Neural progenitor cell (in vitro differentiated cells): Measurements from ENCODE around the gene CHMP5. TPM values are rescaled to one million over a fixed set of nuclear protein-coding genes. Genes with fewer than 3 reads are reported as not detected.

Experiments
- DNase-seq: peaks from one replicate; pipeline ENCODE4 v3.0.0-alpha.2; 2016; ENCODE audit warnings: low spot score
- H2AFZ ChIP-seq: fragments of 200-600 bp; sonication (generic); replicated peaks from 2 replicates; pipeline ENCODE4 v1.6.1; 2016; ENCODE audit warnings: antibody characterized with exemption
- H3F3A ChIP-seq: fragments of 200-600 bp; sonication (generic); 2 replicates; pipeline ENCODE4 v1.6.1; 2016; ENCODE audit warnings: antibody characterized with exemption, low read depth
- H3K27ac ChIP-seq: fragments of 200-600 bp; sonication (generic); 2 replicates; pipeline ENCODE4 v1.5.1; 2016; ENCODE audit warnings: mild to moderate bottlenecking
- H3K27me3 ChIP-seq: fragments of 200-600 bp; sonication (generic); 2 replicates; pipeline ENCODE4 v1.6.1; 2016; ENCODE audit warnings: mild to moderate bottlenecking, moderate library complexity
- H3K36me3 ChIP-seq: fragments of 200-600 bp; sonication (generic); 2 replicates; pipeline ENCODE4 v1.5.1; 2016
- H3K4me1 ChIP-seq: fragments of 200-600 bp; sonication (generic); 2 replicates; pipeline ENCODE4 v1.6.1; 2016; ENCODE audit warnings: mixed run types
- H3K4me2 ChIP-seq: fragments of 200-600 bp; sonication (generic); 2 replicates; pipeline ENCODE4 v1.6.1; 2016
- H3K4me3 ChIP-seq: fragments of 200-600 bp; sonication (generic); 2 replicates; pipeline ENCODE4 v1.5.1; 2016
- H3K79me2 ChIP-seq: fragments of 200-600 bp; sonication (generic); 2 replicates; pipeline ENCODE4 v1.6.1; 2016; ENCODE audit warnings: low read depth
- H3K9ac ChIP-seq: fragments of 200-600 bp; sonication (generic); 2 replicates; pipeline ENCODE4 v1.6.1; 2016
- H3K9me3 ChIP-seq: fragments of 200-600 bp; sonication (generic); 2 replicates; pipeline ENCODE4 v1.5.1; 2016; ENCODE audit warnings: low read depth
- H4K20me1 ChIP-seq: fragments of 200-600 bp; sonication (generic); 2 replicates; pipeline ENCODE4 v1.6.1; 2016; ENCODE audit warnings: low read depth
- H3K27ac Mint-ChIP-seq: 3 replicates; pipeline ENCODE4 v1.8.0; 2021; ENCODE audit warnings: mixed read lengths
- H3K27me3 Mint-ChIP-seq: 2 replicates; pipeline ENCODE4 v1.8.0; 2022; ENCODE audit warnings: low read depth, mild to moderate bottlenecking, inconsistent platforms, moderate library complexity, mixed read lengths; ENCODE audit not compliant: insufficient read depth
- H3K36me3 Mint-ChIP-seq: 3 replicates; pipeline ENCODE4 v1.8.0; 2021; ENCODE audit warnings: mixed read lengths
- H3K4me1 Mint-ChIP-seq: 3 replicates; pipeline ENCODE4 v1.8.0; 2021; ENCODE audit warnings: mixed read lengths
- H3K4me3 Mint-ChIP-seq: 3 replicates; pipeline ENCODE4 v1.8.0; 2021; ENCODE audit warnings: mild to moderate bottlenecking, moderate library complexity, mixed read lengths
- H3K9me3 Mint-ChIP-seq: 3 replicates; pipeline ENCODE4 v1.8.0; 2020; ENCODE audit warnings: mixed read lengths
- EZH2 ChIP-seq: fragments of 200-600 bp; sonication (generic); IDR thresholded peaks from 2 replicates; pipeline ENCODE4 v1.6.1; 2017; ENCODE audit warnings: antibody characterized with exemption, mild to moderate bottlenecking, moderate library complexity
- EZH2phosphoT487 ChIP-seq: fragments of 200-600 bp; sonication (generic); IDR thresholded peaks from 2 replicates; pipeline ENCODE4 v1.6.1; 2017; ENCODE audit warnings: antibody characterized with exemption
- total RNA-seq: library from RNA; depleted of rRNA; stranded (reverse); fragments of >200 nt; gene quantifications from 2 replicates; pipeline ENCODE4 v1.2.3, GENCODE V29; 2015; ENCODE audit warnings: low replicate concordance
- TF ChIP-seq, protein P1 (sequence below): fragments of 200-600 bp; sonication (generic); IDR thresholded peaks from 2 replicates; pipeline ENCODE4 v1.5.1; 2017; ENCODE audit warnings: antibody characterized with exemption, mild to moderate bottlenecking

The CHMP5 gene
- total RNA-seq, 1 donor from 2014 or later: 135 TPM

DNA sequence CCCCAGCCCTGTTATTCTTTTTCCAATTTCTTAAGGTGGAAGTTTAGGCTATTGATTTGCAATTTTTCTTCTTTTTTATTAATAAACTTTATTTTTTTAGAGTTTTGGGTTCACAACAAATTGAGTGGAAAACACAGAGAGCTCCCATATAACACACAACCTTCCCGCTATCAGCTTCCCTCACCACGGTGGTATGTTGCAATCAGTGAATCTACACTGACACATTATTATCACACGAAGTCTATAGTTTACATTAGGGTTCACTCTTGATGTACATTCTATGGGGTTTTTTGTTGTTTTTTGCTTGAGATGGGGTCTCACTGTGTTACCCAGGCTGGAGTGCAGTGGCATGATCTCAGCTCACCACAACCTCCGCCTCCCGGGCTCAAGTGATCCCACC is 20.7 kb downstream of the CHMP5 start:
- Histone ChIP-seq H3K4me1 (no peaks in the 10 kb centered on the region), H4K20me1 (no peaks in the 10 kb centered on the region), H3K79me2 (peaks cover 2% of the 10 kb centered on the region), H2AFZ (no peak overlapping the region), H3K4me2 (no peak overlapping the region), H3K9ac (no peak overlapping the region), H3K9me3 (no peaks in the 10 kb centered on the region), H3K27me3 (no peaks in the 10 kb centered on the region), H3F3A (peaks cover 13% of the 10 kb centered on the region), H3K36me3 (peaks cover 6% of the 10 kb centered on the region), H3K4me3 (no peak overlapping the region), H3K27ac (no peak overlapping the region)
- peaks cover 3% of the 10 kb centered on the region for H3K4me1 Mint-ChIP-seq
- no peaks in the 10 kb centered on the region for H3K36me3 Mint-ChIP-seq
- H3K9me3 Mint-ChIP-seq: no peaks in the 10 kb centered on the region
- no peak overlapping the region for H3K4me3 Mint-ChIP-seq
- no peaks in the 10 kb centered on the region for H3K27me3 Mint-ChIP-seq
- TF ChIP-seq EZH2phosphoT487 (no peak), EZH2 (no peak)
- TF ChIP-seq, protein P1, sequence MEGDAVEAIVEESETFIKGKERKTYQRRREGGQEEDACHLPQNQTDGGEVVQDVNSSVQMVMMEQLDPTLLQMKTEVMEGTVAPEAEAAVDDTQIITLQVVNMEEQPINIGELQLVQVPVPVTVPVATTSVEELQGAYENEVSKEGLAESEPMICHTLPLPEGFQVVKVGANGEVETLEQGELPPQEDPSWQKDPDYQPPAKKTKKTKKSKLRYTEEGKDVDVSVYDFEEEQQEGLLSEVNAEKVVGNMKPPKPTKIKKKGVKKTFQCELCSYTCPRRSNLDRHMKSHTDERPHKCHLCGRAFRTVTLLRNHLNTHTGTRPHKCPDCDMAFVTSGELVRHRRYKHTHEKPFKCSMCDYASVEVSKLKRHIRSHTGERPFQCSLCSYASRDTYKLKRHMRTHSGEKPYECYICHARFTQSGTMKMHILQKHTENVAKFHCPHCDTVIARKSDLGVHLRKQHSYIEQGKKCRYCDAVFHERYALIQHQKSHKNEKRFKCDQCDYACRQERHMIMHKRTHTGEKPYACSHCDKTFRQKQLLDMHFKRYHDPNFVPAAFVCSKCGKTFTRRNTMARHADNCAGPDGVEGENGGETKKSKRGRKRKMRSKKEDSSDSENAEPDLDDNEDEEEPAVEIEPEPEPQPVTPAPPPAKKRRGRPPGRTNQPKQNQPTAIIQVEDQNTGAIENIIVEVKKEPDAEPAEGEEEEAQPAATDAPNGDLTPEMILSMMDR: no peak
- no peak for DNase-seq
- no peak overlapping the region for H3K27ac Mint-ChIP-seq

DNA sequence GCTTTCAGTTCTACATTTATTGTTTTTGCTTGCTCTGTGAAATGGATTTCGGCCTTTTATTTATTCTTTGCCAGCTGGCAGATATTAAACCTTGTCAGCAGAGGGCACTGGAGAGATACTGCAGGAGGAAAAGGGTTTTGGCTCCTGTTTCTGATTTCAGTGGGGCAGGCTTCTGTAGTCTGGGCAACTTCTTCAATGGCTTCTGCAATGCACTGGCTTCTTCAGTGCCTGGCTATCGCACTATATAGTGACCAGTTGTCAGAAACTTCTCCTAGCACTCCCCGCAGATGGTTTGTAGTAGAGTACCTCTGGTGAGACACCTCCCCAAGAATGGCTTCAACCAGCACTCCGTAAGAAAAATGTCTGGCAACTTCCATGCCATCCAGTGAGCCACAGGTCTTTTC is 22.2 kb downstream of the CHMP5 start:
- H4K20me1 ChIP-seq: no peaks in the 10 kb centered on the region
- H3K9ac ChIP-seq: no peak overlapping the region
- Mint-ChIP-seq H3K4me3 (no peak overlapping the region), H3K36me3 (no peaks in the 10 kb centered on the region), H3K27me3 (peaks cover 5% of the 10 kb centered on the region), H3K27ac (no peak overlapping the region), H3K4me1 (peaks cover 12% of the 10 kb centered on the region), H3K9me3 (no peaks in the 10 kb centered on the region)
- peak; percentile 65 for DNase-seq
- H3K4me3 ChIP-seq: no peak overlapping the region
- H3K79me2 ChIP-seq: peaks cover 18% of the 10 kb centered on the region
- H3K36me3 ChIP-seq: no peaks in the 10 kb centered on the region
- peaks cover 13% of the 10 kb centered on the region for H3F3A ChIP-seq
- TF ChIP-seq, protein P1: peak; percentile 70
- TF ChIP-seq EZH2 (no peak), EZH2phosphoT487 (no peak)
- H3K9me3 ChIP-seq: no peaks in the 10 kb centered on the region
- H3K4me1 ChIP-seq: peaks cover 4% of the 10 kb centered on the region
- no peak overlapping the region for H3K4me2 ChIP-seq
- no peak overlapping the region for H3K27ac ChIP-seq
- H2AFZ ChIP-seq: no peak overlapping the region
- no peaks in the 10 kb centered on the region for H3K27me3 ChIP-seq

DNA sequence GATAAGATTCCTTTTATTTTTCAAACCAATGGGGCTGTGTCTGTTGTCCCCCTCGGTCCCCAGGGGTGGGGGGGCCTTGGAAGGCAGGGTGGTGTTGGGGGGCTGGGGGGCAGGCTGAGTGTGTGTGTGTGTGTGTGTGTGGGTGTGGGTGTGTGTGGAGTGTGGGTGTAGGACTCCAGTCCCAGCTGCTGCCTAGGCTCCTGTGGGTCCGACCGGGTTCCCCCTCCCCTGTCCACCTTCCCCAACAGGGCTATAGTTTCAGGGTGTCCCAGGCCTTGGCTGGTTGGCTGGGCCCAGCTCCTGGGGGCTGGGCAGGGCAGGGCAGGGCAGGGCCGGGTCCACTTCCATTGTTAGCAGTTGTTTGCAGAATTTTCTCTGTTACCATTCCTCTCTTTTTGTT is 23.4 kb downstream of the CHMP5 start:
- no peaks in the 10 kb centered on the region for H3K9me3 ChIP-seq
- H3K4me1 ChIP-seq: peaks cover 4% of the 10 kb centered on the region
- no peak for TF ChIP-seq EZH2phosphoT487
- no peak for TF ChIP-seq EZH2
- TF ChIP-seq, protein P1: no peak
- H3K4me3 ChIP-seq: no peak overlapping the region
- H3F3A ChIP-seq: peaks cover 13% of the 10 kb centered on the region
- no peak overlapping the region for H3K27ac ChIP-seq
- H3K4me1 Mint-ChIP-seq: peaks cover 17% of the 10 kb centered on the region
- no peaks in the 10 kb centered on the region for H4K20me1 ChIP-seq
- H3K79me2 ChIP-seq: peaks cover 29% of the 10 kb centered on the region
- no peak overlapping the region for H3K4me3 Mint-ChIP-seq
- H3K27me3 Mint-ChIP-seq: peaks cover 5% of the 10 kb centered on the region
- no peaks in the 10 kb centered on the region for H3K36me3 Mint-ChIP-seq
- H3K27ac Mint-ChIP-seq: peak overlapping the region; percentile 57
- no peak overlapping the region for H3K9ac ChIP-seq
- no peaks in the 10 kb centered on the region for H3K9me3 Mint-ChIP-seq
- H3K27me3 ChIP-seq: no peaks in the 10 kb centered on the region
- no peak overlapping the region for H2AFZ ChIP-seq
- H3K36me3 ChIP-seq: no peaks in the 10 kb centered on the region
- no peak overlapping the region for H3K4me2 ChIP-seq
- DNase-seq: no peak
